DOHH2 (cell line): ENCODE data around the gene POLR1F.

Source experiments
- H3F3A ChIP-seq: fragments of 200-600 bp; sonication (generic), shearing (Covaris generic); 2 replicates; pipeline ENCODE4 v1.6.0; 2016; ENCODE audit warnings: antibody characterized with exemption, mild to moderate bottlenecking; ENCODE audit not compliant: control insufficient read depth, insufficient read depth
- H3K27ac ChIP-seq: fragments of 200-600 bp; sonication (generic); 2 replicates; pipeline ENCODE4 v1.5.1; 2014; ENCODE audit warnings: low read depth, mild to moderate bottlenecking, low read length, moderate library complexity
- H3K27me3 ChIP-seq: fragments of 200-600 bp; sonication (generic); 2 replicates; pipeline ENCODE4 v1.6.1; 2014; ENCODE audit warnings: mild to moderate bottlenecking, low read length, mixed read lengths; ENCODE audit not compliant: control insufficient read depth
- H3K36me3 ChIP-seq: fragments of 200-600 bp; sonication (generic); 2 replicates; pipeline ENCODE4 v1.6.1; 2014; ENCODE audit warnings: mild to moderate bottlenecking, low read length, moderate library complexity, mixed read lengths; ENCODE audit not compliant: control insufficient read depth
- H3K4me1 ChIP-seq: fragments of 200-600 bp; sonication (generic); 2 replicates; pipeline ENCODE4 v1.6.1; 2014; ENCODE audit warnings: mild to moderate bottlenecking, low read length, mixed read lengths; ENCODE audit not compliant: control insufficient read depth
- H3K4me2 ChIP-seq: fragments of 200-600 bp; sonication (generic); 2 replicates; pipeline ENCODE4 v1.6.0; 2014; ENCODE audit warnings: mild to moderate bottlenecking, low read length, moderate library complexity
- H3K4me3 ChIP-seq: fragments of 200-600 bp; sonication (generic); 2 replicates; pipeline ENCODE4 v1.5.1; 2014; ENCODE audit warnings: mild to moderate bottlenecking, low read length, mixed read lengths
- H3K79me2 ChIP-seq: fragments of 200-600 bp; sonication (generic); 2 replicates; pipeline ENCODE4 v1.6.1; 2014; ENCODE audit warnings: mild to moderate bottlenecking, low read length, mixed read lengths; ENCODE audit not compliant: control insufficient read depth
- H3K9me2 ChIP-seq: fragments of 200-600 bp; sonication (generic); replicated peaks from 2 replicates; pipeline ENCODE4 v1.6.1; 2014; ENCODE audit warnings: mild to moderate bottlenecking, low read length, mixed read lengths; ENCODE audit not compliant: control insufficient read depth
- H3K9me3 ChIP-seq: fragments of 200-600 bp; sonication (generic); 2 replicates; pipeline ENCODE4 v1.6.1; 2014; ENCODE audit warnings: antibody characterized with exemption, low read length, mixed read lengths; ENCODE audit not compliant: control insufficient read depth, insufficient read depth
- H4K20me1 ChIP-seq: fragments of 200-600 bp; sonication (generic); 2 replicates; pipeline ENCODE4 v1.6.0; 2014; ENCODE audit warnings: low read depth, mild to moderate bottlenecking, antibody characterized with exemption, low read length, moderate library complexity; ENCODE audit not compliant: control insufficient read depth, insufficient read depth
- CTCF ChIP-seq: fragments of 200-600 bp; sonication (generic); IDR thresholded peaks from one replicate; pipeline ENCODE4 v1.5.1; 2014; ENCODE audit warnings: antibody characterized with exemption, mild to moderate bottlenecking, low read depth, low read length; ENCODE audit not compliant: poor library complexity, severe bottlenecking
- EZH2phosphoT487 ChIP-seq: fragments of 200-600 bp; sonication (generic); IDR thresholded peaks from 2 replicates; pipeline ENCODE4 v1.6.1; 2017; ENCODE audit warnings: borderline replicate concordance, mild to moderate bottlenecking, antibody characterized with exemption, low read length, moderate library complexity, mixed read lengths

POLR1F gene

DNA sequence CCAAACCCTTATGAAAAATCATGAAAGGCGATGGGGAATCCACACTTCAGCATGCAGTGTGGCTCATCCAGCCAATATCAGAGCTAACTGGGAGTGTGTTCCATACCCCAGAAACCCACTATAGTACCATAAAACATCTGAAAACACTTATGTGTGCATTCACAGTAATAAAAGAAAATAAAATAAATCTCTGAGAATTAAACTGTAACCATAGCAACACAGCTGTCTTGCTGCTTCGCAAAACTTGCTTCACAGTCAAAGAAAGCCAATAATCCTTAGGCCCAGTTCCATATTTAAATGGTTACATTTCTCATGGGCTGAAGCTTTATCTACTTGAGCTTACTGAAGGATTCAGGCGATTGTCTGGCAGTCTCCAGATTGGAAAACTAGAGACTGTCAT, 19.9 kb upstream of the POLR1F start:
- Histone ChIP-seq H3K4me2 (no peak overlapping the region), H3K27me3 (0 out of 2 replicates have a peak, but pooled peaks cover 10% of the 10 kb centered on the region), H3K4me3 (no peak overlapping the region), H3K9me3 (no peaks in the 10 kb centered on the region), H3K4me1 (no peaks in the 10 kb centered on the region), H4K20me1 (no peaks in the 10 kb centered on the region), H3K9me2 (no peaks in the 10 kb centered on the region), H3K36me3 (no peaks in the 10 kb centered on the region), H3K27ac (no peak overlapping the region), H3K79me2 (no peaks in the 10 kb centered on the region), H3F3A (no peaks in the 10 kb centered on the region)
- no peak for TF ChIP-seq CTCF
- TF ChIP-seq EZH2phosphoT487 = no peak

DNA sequence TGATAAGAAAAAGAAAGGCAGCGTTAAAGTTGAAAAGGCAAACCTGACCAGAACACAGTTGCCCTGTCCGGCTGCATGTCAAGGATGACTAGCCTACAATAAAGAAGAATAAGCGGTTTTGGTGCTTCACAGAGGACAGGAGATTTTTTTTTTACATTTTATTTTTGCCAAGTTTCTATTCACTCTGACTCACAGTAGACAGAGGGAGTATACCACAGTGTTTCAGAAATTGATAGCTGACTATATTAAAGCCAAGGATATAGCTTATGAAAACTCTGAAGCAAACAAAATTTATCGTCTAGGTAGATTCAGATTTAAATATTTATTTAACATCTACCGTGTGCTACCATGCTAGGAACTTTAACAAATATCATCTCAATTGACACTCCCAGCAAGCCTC, 16.9 kb upstream of the POLR1F start:
- Histone ChIP-seq H3K4me2 (no peak overlapping the region), H3K27ac (no peak overlapping the region), H3K4me3 (no peak overlapping the region), H3F3A (no peaks in the 10 kb centered on the region), H3K9me3 (no peaks in the 10 kb centered on the region), H3K9me2 (no peaks in the 10 kb centered on the region), H3K4me1 (no peaks in the 10 kb centered on the region), H3K36me3 (no peaks in the 10 kb centered on the region), H3K79me2 (no peaks in the 10 kb centered on the region), H4K20me1 (no peaks in the 10 kb centered on the region), H3K27me3 (0 out of 2 replicates have a peak, but pooled peaks cover 10% of the 10 kb centered on the region)
- no peak for TF ChIP-seq CTCF
- TF ChIP-seq EZH2phosphoT487 = no peak

GRCh38 chr7:19715499-19715898, 6.7 kb upstream of the POLR1F start:
- no peak overlapping the region for H3K4me2 ChIP-seq
- no peaks in the 10 kb centered on the region for H3K79me2 ChIP-seq
- no peaks in the 10 kb centered on the region for H3F3A ChIP-seq
- no peaks in the 10 kb centered on the region for H3K9me2 ChIP-seq
- H3K27me3 ChIP-seq = peaks cover 9% of the 10 kb centered on the region; the same call in 1 of the 2 replicates
- TF ChIP-seq EZH2phosphoT487 (no peak), CTCF (no peak)
- H3K4me1 ChIP-seq = no peaks in the 10 kb centered on the region
- H4K20me1 ChIP-seq = no peaks in the 10 kb centered on the region
- no peak overlapping the region for H3K27ac ChIP-seq
- H3K9me3 ChIP-seq = no peaks in the 10 kb centered on the region
- no peak overlapping the region for H3K4me3 ChIP-seq
- no peaks in the 10 kb centered on the region for H3K36me3 ChIP-seq
